HepG2 (cell line): ENCODE data around the gene ENTREP3. TPM values are rescaled to one million over a fixed set of nuclear protein-coding genes. Genes with fewer than 3 reads are reported as not detected.
A peak's percentile ranks its signal among the peaks of the same experiment; 100 is the strongest.

ENCODE experiments used
- CREM ChIP-seq, 2 experiments: sonication (generic) in 1 of 2; formaldehyde crosslinking in 1 of 2; IDR thresholded peaks; 2 replicates each; pipeline versions ENCODE4 v1.4.0 to v1.6.1; 2016 to 2020; ENCODE audit warnings: antibody characterized with exemption in 1 of 2, mild to moderate bottlenecking in 1 of 2, missing genetic modification reagents in 1 of 2
- ELF1 ChIP-seq: sonication (generic); formaldehyde crosslinking; IDR thresholded peaks from 2 replicates; pipeline ENCODE4 v1.4.0; 2020; ENCODE audit warnings: missing genetic modification reagents
- FOSL2 ChIP-seq: sonication (generic); formaldehyde crosslinking; IDR thresholded peaks from 2 replicates; pipeline ENCODE4 v1.4.0; 2020; ENCODE audit warnings: missing genetic modification reagents
- FOXO1 ChIP-seq: sonication (generic); formaldehyde crosslinking; IDR thresholded peaks from 2 replicates; pipeline ENCODE4 v1.4.0; 2020; ENCODE audit warnings: missing genetic modification reagents
- HNF1A ChIP-seq, 2 experiments: sonication (generic) in 1 of 2; formaldehyde crosslinking in 1 of 2; IDR thresholded peaks; 2 replicates each; pipeline versions ENCODE4 v1.4.0 to v1.6.1; 2016 to 2020; ENCODE audit warnings: borderline replicate concordance in 1 of 2, low read depth in 1 of 2, mild to moderate bottlenecking in 1 of 2, missing genetic modification reagents in 1 of 2
- JUNB ChIP-seq: sonication (generic); formaldehyde crosslinking; IDR thresholded peaks from 2 replicates; pipeline ENCODE4 v1.8.0; 2022; ENCODE audit warnings: missing genetic modification reagents, mild to moderate bottlenecking, borderline replicate concordance
- JUND ChIP-seq: sonication (generic); formaldehyde crosslinking; IDR thresholded peaks from 2 replicates; pipeline ENCODE4 v1.8.0; 2022; ENCODE audit warnings: mild to moderate bottlenecking, missing genetic modification reagents
- MIXL1 ChIP-seq: IDR thresholded peaks from 2 replicates; pipeline ENCODE4 v1.6.1; 2016
- MZF1 ChIP-seq: sonication (generic); formaldehyde crosslinking; IDR thresholded peaks from 2 replicates; pipeline ENCODE4 v1.8.1; 2023; ENCODE audit warnings: mild to moderate bottlenecking, missing genetic modification reagents, borderline replicate concordance
- NAIF1 ChIP-seq: sonication (generic); formaldehyde crosslinking; IDR thresholded peaks from 2 replicates; pipeline ENCODE4 v1.5.0; 2020; ENCODE audit warnings: mild to moderate bottlenecking, missing genetic modification reagents, borderline replicate concordance
- NCOA2 ChIP-seq: sonication (generic); formaldehyde crosslinking; IDR thresholded peaks from 2 replicates; pipeline ENCODE4 v1.8.0; 2022; ENCODE audit warnings: inconsistent platforms
- RFX1 ChIP-seq: fragments of 450-650 bp; IDR thresholded peaks from 2 replicates; pipeline ENCODE4 v1.6.1; 2017
- SAFB2 ChIP-seq: sonication (generic); formaldehyde crosslinking; IDR thresholded peaks from 2 replicates; pipeline ENCODE4 v1.5.1; 2020; ENCODE audit warnings: missing genetic modification reagents, low read depth, mild to moderate bottlenecking, borderline replicate concordance
- SMAD9 ChIP-seq: sonication (generic); formaldehyde crosslinking; IDR thresholded peaks from 2 replicates; pipeline ENCODE4 v1.5.1; 2020; ENCODE audit warnings: mild to moderate bottlenecking, missing genetic modification reagents
- TBP ChIP-seq: sonication (generic); formaldehyde crosslinking; IDR thresholded peaks from 2 replicates; pipeline ENCODE4 v1.5.0; 2020; ENCODE audit warnings: missing genetic modification reagents
- ZHX2 ChIP-seq, 2 experiments: sonication (generic) in 1 of 2; formaldehyde crosslinking in 1 of 2; IDR thresholded peaks; 2 replicates each; pipeline versions ENCODE4 v1.6.1 to v1.9.0; 2014 to 2022; ENCODE audit warnings: antibody characterized with exemption in 1 of 2, borderline replicate concordance in 1 of 2, inconsistent platforms in 1 of 2, low read depth in 1 of 2, missing genetic modification reagents in 1 of 2
- ZMYM3 ChIP-seq: sonication (generic); formaldehyde crosslinking; IDR thresholded peaks from 2 replicates; pipeline ENCODE4 v1.5.1; 2020; ENCODE audit warnings: mild to moderate bottlenecking, missing genetic modification reagents
- ZNF776 ChIP-seq: sonication (generic); formaldehyde crosslinking; IDR thresholded peaks from 2 replicates; pipeline ENCODE4 v1.4.0; 2020; ENCODE audit warnings: mild to moderate bottlenecking, missing genetic modification reagents
- polyA plus RNA-seq, 8 experiments: library from polyadenylated mRNA; depleted of rRNA in 3 of 8; stranded (reverse) in 7 of 8; unstranded in 1 of 8; fragments of >200 nt; fragmentation: Illumina TruSeq in 4 of 8; extraction: Trizol in 4 of 8; gene quantifications; 2 replicates each; pipeline versions ENCODE4 v1.2.1 to v1.2.3, GENCODE V29; 2011 to 2016; ENCODE audit warnings: low read depth in 4 of 8, missing spikeins in 1 of 8, mixed read lengths in 1 of 8; ENCODE audit not compliant: insufficient read depth in 1 of 8
- total RNA-seq, 5 experiments: library from RNA; depleted of rRNA; stranded (reverse); fragments of >200 nt; fragmentation: Illumina TruSeq; extraction: Trizol; gene quantifications; 2 replicates each; pipeline ENCODE4 v1.2.3, GENCODE V29; 2016; ENCODE audit warnings: low read depth in 1 of 5

The ENTREP3 gene
- total and polyA plus RNA-seq, 2 of the 13 experiments (the other 11 are each of a cell fraction or from before 2014, with no cell fraction given) = 4.1 to 9.9 TPM

- no peak for TF ChIP-seq JUNB (CRISPR knock-in tag)
- TF ChIP-seq JUND = no peak
- no peak for TF ChIP-seq FOXO1
- TF ChIP-seq MIXL1 (CRISPR knock-in tag) = no peak
- no peak for TF ChIP-seq ZMYM3
- peak; percentile 46; the same call in 1 of the 2 replicates for TF ChIP-seq ZNF776 (CRISPR knock-in tag)
- TF ChIP-seq SMAD9 (CRISPR knock-in tag) = no peak
- TF ChIP-seq NAIF1 (CRISPR knock-in tag) = no peak
- 0 out of 2 replicates have a peak, but pooled peaks have one; percentile 40 for TF ChIP-seq SAFB2
- no peak for TF ChIP-seq ZHX2 (IDR thresholded peaks at IDR 0.05; ENCODE audit: low read depth)
- no peak for TF ChIP-seq ZHX2 (CRISPR knock-in tag; IDR thresholded peaks at IDR 0.05; ENCODE audit: borderline replicate concordance)
- TF ChIP-seq FOSL2 (CRISPR knock-in tag) = no peak
- no peak for TF ChIP-seq NCOA2
- TF ChIP-seq RFX1 = peak; percentile 89
- no peak for TF ChIP-seq TBP (CRISPR knock-in tag)
- TF ChIP-seq HNF1A (IDR thresholded peaks at IDR 0.05; ENCODE audit: low read depth) = no peak
- no peak for TF ChIP-seq HNF1A (CRISPR knock-in tag; IDR thresholded peaks at IDR 0.05; ENCODE audit: borderline replicate concordance)
- peak; percentile 38; the same call in 1 of the 2 replicates for TF ChIP-seq ELF1 (CRISPR knock-in tag)
- no peak for TF ChIP-seq CREM (IDR thresholded peaks at IDR 0.05)
- no peak for TF ChIP-seq CREM (CRISPR knock-in tag; IDR thresholded peaks at IDR 0.05)
- TF ChIP-seq MZF1 (CRISPR knock-in tag) = no peak
Measured at GRCh38 chr1:155208541-155209311, 46.6 kb downstream of the ENTREP3 start, which contains the start of gene MTX1 (continued).
